Measurements from ENCODE around the gene HPF1. TPM values are rescaled to one million over a fixed set of nuclear protein-coding genes. Genes with fewer than 3 reads are reported as not detected.
A peak's percentile ranks its signal among the peaks of the same experiment; 100 is the strongest.
"Not testable (repeated sequence)": the region's sequence is repeated elsewhere in the genome, so short reads cannot be mapped to it uniquely, and the experiment has no call there.

The HPF1 gene
- 32.0 and 36.5 TPM in 2 replicates for total RNA-seq (2014; rRNA removed; shearing (Covaris generic))

- DNase-seq: peak; percentile 87 to 91
- no peaks in the 10 kb centered on the region for H3K9me3 ChIP-seq (replicated peaks)
- H3K4me3 ChIP-seq: peak within 1 kb of the TSS; percentile 74
- no peaks in the 10 kb centered on the region for H3K4me1 ChIP-seq
- no peaks in the 10 kb centered on the region for H3K36me3 ChIP-seq
- H3K27me3 ChIP-seq: no peaks in the 10 kb centered on the region
- peak within 1 kb of the TSS; percentile 33; the same call in 1 of the 2 replicates for H3K27ac ChIP-seq
Observed at GRCh38 chr4:169757575-169758184, at the start of gene HPF1. TSS of gene HPF1 (minus strand) at chr4:169757944. CDS start at chr4:169757877, 67 bp downstream.

DNA sequence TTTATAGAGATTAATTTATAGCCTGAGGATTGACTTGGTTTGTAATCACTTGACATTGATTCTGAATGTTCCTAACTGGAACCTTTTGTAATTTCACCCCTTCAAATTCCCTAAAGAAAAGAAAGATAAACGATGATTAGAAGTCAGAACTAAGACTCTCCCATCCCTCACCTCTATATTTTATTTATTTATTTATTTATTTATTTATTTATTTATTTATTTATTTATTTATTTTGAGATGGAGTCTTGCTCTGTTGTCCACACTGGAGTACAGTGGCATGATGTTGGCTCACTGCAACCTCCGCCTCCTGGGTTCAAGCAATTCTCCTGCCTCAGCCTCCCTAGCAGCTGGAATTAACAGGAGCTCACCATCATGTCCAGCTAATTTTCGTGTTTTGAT is 49.0 kb upstream of the HPF1 start:
- not testable (repeated sequence) for DNase-seq; H3K27me3 ChIP-seq; H3K4me3 ChIP-seq; H3K36me3 ChIP-seq; H3K27ac ChIP-seq; H3K4me1 ChIP-seq; H3K9me3 ChIP-seq (replicated peaks)

DNA sequence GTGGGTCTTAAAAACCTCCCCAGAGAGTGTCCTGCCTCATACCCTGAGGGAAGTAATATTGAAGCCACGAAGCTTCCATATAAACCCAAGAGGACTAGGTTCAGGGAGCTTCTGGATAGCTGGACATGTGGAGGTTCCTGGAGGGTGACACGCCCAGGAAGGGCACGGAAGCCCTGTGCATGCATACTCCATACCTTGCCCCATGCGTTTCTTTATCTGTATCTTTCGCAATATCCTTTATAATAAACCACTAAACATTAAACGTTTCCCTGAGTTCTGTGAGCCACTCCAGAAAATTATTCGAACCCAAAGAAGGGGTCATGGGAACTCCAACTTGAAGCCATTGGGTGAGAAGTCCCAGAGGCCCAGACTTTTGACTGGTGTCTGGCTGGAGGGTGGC is 45.7 kb upstream of the HPF1 start:
- no peak for DNase-seq
- H3K9me3 ChIP-seq (replicated peaks): no peaks in the 10 kb centered on the region
- H3K4me1 ChIP-seq: peaks cover 6% of the 10 kb centered on the region; the same call in 1 of the 2 replicates
- no peak overlapping the region for H3K4me3 ChIP-seq
- H3K27me3 ChIP-seq: no peaks in the 10 kb centered on the region
- no peaks in the 10 kb centered on the region for H3K36me3 ChIP-seq
- no peak overlapping the region for H3K27ac ChIP-seq

DNA sequence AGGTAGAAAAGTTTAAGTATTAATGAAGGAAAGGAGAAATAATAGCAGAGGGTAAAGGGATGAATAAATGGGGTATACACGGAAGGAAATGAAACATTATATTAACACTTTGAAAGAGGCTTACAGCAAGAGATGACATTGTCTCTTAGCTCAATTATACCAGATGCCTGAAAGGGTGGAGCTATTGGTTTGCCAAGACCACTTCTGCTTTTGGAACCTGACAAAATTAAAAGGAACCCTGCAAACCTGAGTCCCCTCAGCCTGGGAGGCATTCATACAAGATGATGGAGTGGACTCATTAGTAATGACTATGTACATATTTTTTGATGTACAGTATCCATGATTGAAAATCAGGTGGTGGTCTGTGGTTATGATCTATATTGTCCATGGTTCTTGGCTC is 45.1 kb upstream of the HPF1 start:
- Histone ChIP-seq H3K27ac (no peak overlapping the region), H3K4me3 (no peak overlapping the region), H3K27me3 (no peaks in the 10 kb centered on the region), H3K4me1 (peaks cover 6% of the 10 kb centered on the region; the same call in 1 of the 2 replicates), H3K9me3 (replicated peaks) (no peaks in the 10 kb centered on the region), H3K36me3 (no peaks in the 10 kb centered on the region)
- DNase-seq: no peak

DNA sequence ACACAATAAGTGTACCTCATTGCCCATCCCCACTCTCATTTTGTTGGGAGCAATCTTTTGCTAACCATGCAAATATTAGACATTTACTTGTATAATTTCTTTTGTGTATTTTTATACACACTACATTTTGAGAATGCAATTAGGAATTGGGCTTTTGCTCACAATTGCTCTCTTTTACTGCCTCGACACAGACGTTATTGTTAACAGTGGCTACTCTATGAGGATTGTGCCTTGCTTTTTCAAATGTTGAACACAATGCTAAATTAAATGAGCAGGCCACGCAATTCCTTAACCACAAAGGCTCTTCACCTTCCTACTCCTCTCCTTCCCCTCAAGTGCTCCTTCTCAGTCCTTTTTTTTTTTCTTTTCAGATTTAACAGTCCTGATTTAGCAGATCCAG is 42.8 kb upstream of the HPF1 start:
- Histone ChIP-seq H3K36me3 (no peaks in the 10 kb centered on the region), H3K4me3 (no peak overlapping the region), H3K9me3 (replicated peaks) (no peaks in the 10 kb centered on the region), H3K4me1 (peaks cover 6% of the 10 kb centered on the region; the same call in 1 of the 2 replicates), H3K27ac (no peak overlapping the region), H3K27me3 (no peaks in the 10 kb centered on the region)
- no peak for DNase-seq

GRCh38 chr4:169799260-169799659 is 41.5 kb upstream of the HPF1 start:
- H3K27me3 ChIP-seq: no peaks in the 10 kb centered on the region
- H3K36me3 ChIP-seq: no peaks in the 10 kb centered on the region
- no peak overlapping the region for H3K27ac ChIP-seq
- no peak overlapping the region for H3K4me3 ChIP-seq
- H3K4me1 ChIP-seq: peaks cover 6% of the 10 kb centered on the region; the same call in 1 of the 2 replicates
- DNase-seq: no peak
- no peaks in the 10 kb centered on the region for H3K9me3 ChIP-seq (replicated peaks)

GRCh38 chr4:169795585-169795984 is 37.8 kb upstream of the HPF1 start:
- Histone ChIP-seq H3K4me1 (peaks cover 6% of the 10 kb centered on the region; the same call in 1 of the 2 replicates), H3K4me3 (no peak overlapping the region), H3K27ac (no peak overlapping the region), H3K36me3 (no peaks in the 10 kb centered on the region), H3K9me3 (replicated peaks) (no peaks in the 10 kb centered on the region), H3K27me3 (no peaks in the 10 kb centered on the region)
- peak in 1 of 2 experiments; percentile 2 for DNase-seq

DNA sequence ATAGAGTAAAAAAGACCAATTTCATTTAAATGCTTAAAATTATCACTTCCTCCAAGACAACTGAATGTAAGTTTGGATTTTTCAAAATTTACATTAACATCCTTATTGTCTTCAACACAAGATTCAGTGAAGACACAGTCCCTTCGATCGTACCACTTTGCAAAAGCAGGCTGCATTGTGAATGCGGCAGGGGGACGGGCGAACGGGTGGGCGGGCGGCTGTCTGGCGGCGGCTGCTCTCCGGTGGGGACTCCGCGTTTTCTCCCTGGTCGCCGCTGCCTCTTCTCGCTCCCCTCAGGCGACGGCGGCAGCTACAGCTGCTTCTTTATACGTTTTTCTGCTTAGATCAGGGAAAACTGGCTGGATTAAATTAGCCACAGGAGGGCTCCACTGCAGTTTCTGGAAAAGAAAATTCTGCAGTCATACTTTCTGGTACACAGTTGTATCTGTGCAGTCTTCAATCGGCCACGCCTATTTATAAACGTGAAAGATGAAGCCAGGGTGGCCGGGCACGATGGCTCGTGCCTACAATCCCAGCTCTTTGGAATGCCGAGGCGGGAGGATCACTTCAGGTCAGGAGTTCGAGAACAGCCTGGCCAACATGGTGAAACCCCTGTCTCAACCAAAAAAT is 33.9 kb upstream of the HPF1 start:
- Histone ChIP-seq H3K4me3 (peak overlapping the region; percentile 29), H3K36me3 (no peaks in the 10 kb centered on the region), H3K27me3 (no peaks in the 10 kb centered on the region), H3K27ac (no peak overlapping the region), H3K9me3 (replicated peaks) (no peaks in the 10 kb centered on the region), H3K4me1 (no peaks in the 10 kb centered on the region; the same call in 1 of the 2 replicates)
- peak; percentile 75 to 88 for DNase-seq

DNA sequence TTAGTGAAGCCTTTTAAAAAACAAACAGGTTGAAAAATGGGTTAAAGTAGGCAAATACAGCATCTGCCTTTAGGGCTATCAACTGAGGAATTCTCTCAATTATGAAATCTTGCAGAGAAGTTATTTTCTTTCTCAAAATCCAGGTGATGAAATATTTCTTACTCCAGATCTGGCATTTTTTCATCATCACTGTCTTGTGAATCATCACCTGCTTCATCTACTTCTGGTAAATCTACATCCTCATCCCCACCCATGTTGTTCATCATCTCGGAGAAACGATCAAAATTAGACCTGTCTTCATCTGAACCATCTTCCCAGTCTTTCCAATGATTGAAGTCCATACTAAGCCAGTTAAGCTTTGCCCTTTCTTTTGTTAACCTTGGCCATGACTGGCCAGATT is 33.3 kb upstream of the HPF1 start:
- H3K27ac ChIP-seq: no peak overlapping the region
- H3K9me3 ChIP-seq (replicated peaks): no peaks in the 10 kb centered on the region
- no peak for DNase-seq
- peak overlapping the region; percentile 29 for H3K4me3 ChIP-seq
- H3K27me3 ChIP-seq: no peaks in the 10 kb centered on the region
- no peaks in the 10 kb centered on the region; the same call in 1 of the 2 replicates for H3K4me1 ChIP-seq
- no peaks in the 10 kb centered on the region for H3K36me3 ChIP-seq

- no peaks in the 10 kb centered on the region for H3K27me3 ChIP-seq
- no peaks in the 10 kb centered on the region for H3K4me1 ChIP-seq
- H3K27ac ChIP-seq: no peak overlapping the region
- H3K36me3 ChIP-seq: no peaks in the 10 kb centered on the region
- H3K9me3 ChIP-seq (replicated peaks): no peaks in the 10 kb centered on the region
- H3K4me3 ChIP-seq: no peak overlapping the region
- DNase-seq: no peak
Observed at GRCh38 chr4:169774466-169775445, 17.0 kb upstream of the HPF1 start.

DNA sequence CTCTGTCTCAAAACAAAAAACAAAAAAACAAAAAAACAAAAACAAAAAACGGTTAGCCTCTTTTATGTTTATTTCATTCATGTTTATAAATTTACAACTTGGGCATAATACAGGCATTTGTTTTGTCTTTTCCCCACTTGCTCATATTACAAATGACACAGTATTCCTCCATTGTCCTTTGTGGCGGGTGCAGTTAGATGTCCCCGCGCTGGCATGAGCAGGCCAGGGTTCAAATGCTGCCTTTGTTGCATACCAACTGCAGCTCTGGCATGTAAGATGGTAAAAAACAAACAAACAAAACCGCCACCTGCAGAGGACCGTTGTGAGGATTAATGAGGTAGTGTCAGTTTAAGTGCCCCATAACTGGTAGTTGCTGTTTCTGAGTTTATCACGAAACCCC is 16.1 kb upstream of the HPF1 start:
- Histone ChIP-seq H3K4me1 (no peaks in the 10 kb centered on the region), H3K27ac (no peak overlapping the region), H3K4me3 (no peak overlapping the region), H3K27me3 (no peaks in the 10 kb centered on the region), H3K9me3 (replicated peaks) (no peaks in the 10 kb centered on the region), H3K36me3 (no peaks in the 10 kb centered on the region)
- DNase-seq: no peak

DNA sequence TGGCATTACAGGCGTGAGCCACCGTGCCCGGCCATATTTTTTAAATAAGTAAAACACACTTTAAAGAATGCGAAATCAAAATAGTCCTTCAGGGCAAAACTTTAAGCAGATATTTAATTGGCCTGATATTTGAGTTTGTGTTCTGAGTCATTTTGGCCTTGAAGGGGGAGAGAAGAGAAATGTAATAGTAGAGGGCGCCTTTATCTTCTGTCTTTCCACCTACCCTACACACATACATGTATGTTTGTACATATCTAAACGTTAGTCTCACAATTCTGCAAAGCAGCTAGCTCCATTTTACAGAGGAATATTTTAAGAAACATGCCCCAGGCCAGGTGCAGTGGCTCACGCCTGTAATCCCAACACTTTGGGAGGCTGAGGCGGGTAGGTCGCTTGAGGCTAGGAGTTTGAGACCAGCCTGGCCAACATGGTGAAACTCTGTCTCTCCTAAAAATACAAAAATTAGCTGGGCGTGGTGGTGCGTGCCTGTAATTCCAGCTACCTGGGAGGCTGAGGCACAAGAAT is 13.9 kb upstream of the HPF1 start:
- H3K4me3 ChIP-seq; DNase-seq; H3K36me3 ChIP-seq; H3K27me3 ChIP-seq; H3K27ac ChIP-seq; H3K9me3 ChIP-seq (replicated peaks); H3K4me1 ChIP-seq: not testable (repeated sequence)

DNA sequence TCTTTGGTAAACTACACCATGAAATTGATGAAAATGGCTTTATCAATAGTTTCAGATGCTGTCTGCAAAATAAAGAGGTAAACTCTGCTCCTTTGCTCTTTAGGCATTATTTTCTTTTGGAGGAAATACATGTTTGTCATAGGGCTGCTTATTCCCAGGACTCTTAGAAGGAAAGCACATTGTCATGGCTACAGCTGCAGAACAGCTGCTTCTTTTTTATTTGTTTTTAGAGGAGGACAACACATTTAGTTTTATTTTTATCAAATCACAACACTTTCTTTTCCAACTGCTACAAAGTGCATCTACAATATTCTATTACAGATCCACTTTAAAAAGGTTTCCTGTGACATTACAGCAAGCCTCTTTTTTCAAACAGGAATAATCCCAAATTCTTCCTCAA is 12.7 kb upstream of the HPF1 start:
- no peak overlapping the region for H3K27ac ChIP-seq
- no peak overlapping the region for H3K4me3 ChIP-seq
- no peaks in the 10 kb centered on the region for H3K4me1 ChIP-seq
- no peaks in the 10 kb centered on the region for H3K9me3 ChIP-seq (replicated peaks)
- H3K27me3 ChIP-seq: no peaks in the 10 kb centered on the region
- no peak for DNase-seq
- H3K36me3 ChIP-seq: no peaks in the 10 kb centered on the region

DNA sequence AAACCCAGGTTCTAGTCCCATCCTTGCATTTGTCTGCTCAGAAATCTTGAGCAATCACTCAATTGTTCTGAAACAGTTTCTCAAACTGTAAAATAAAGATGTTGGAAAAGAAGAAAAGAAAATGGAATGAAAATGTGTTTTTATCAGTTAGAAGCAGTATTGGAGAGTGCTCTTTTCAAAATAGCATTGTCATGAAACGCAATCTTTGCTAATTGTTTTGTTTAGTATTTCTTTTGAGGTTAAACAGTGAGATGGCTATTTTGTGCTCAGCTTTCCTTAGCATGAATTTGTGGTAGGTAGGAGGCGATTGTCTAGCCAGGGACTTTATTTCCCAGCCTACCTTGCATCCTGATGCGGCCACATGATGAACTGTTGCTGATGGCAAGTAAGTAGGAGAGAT is 10.6 kb upstream of the HPF1 start:
- Histone ChIP-seq H3K4me3 (no peak overlapping the region), H3K36me3 (no peaks in the 10 kb centered on the region), H3K27ac (no peak overlapping the region), H3K9me3 (replicated peaks) (no peaks in the 10 kb centered on the region), H3K4me1 (no peaks in the 10 kb centered on the region), H3K27me3 (no peaks in the 10 kb centered on the region)
- DNase-seq: no peak

GRCh38 chr4:169766741-169767140 is 9.0 kb upstream of the HPF1 start:
- H3K36me3 ChIP-seq: no peaks in the 10 kb centered on the region
- no peak for DNase-seq
- H3K4me1 ChIP-seq: no peaks in the 10 kb centered on the region
- H3K9me3 ChIP-seq (replicated peaks): no peaks in the 10 kb centered on the region
- H3K27ac ChIP-seq: no peak overlapping the region
- H3K4me3 ChIP-seq: no peak overlapping the region
- H3K27me3 ChIP-seq: no peaks in the 10 kb centered on the region
